Stimulated activated CD4-positive, alpha-beta T cell treated with anti-CD3 and anti-CD28 coated beads, TNF-alpha, amount 100 ng/mL, for 24 hours (primary cell): Measurements from ENCODE around the gene ITPA.
A peak's percentile ranks its signal among the peaks of the same experiment; 100 is the strongest.

Experiments used
- DNase-seq, 3 experiments: peaks; one replicate each; pipeline ENCODE4 v3.0.0-alpha.2; 2020; ENCODE audit warnings: low read depth in 3 of 3

The ITPA gene

GRCh38 chr20:3209257-3209945 lies at the start of gene ITPA:
TSS of gene ITPA (plus strand) at chr20:3209498. CDS start at chr20:3209552, 54 bp downstream.
- peak; percentile 39 to 63 (median 46) for DNase-seq

- no peak for DNase-seq
Observed at GRCh38 chr20:3160418-3160817, 48.9 kb upstream of the ITPA start.

- no peak for DNase-seq
Observed at GRCh38 chr20:3161316-3162079, 47.8 kb upstream of the ITPA start.

- DNase-seq: no peak
Observed at GRCh38 chr20:3162080-3162611, 47.2 kb upstream of the ITPA start.

GRCh38 chr20:3163099-3164042 lies 45.9 kb upstream of the ITPA start:
- no peak for DNase-seq

- no peak for DNase-seq
Observed at GRCh38 chr20:3164043-3164762, 45.1 kb upstream of the ITPA start.

- no peak for DNase-seq
Observed at GRCh38 chr20:3164763-3165410, 44.4 kb upstream of the ITPA start.

- DNase-seq: no peak
Observed at GRCh38 chr20:3165473-3166337, 43.6 kb upstream of the ITPA start.

- DNase-seq: no peak
Observed at GRCh38 chr20:3166338-3166912, 42.9 kb upstream of the ITPA start.

- DNase-seq: no peak
Observed at GRCh38 chr20:3166913-3167342, 42.4 kb upstream of the ITPA start.

- DNase-seq: no peak
Observed at GRCh38 chr20:3167738-3168078, 41.6 kb upstream of the ITPA start.

GRCh38 chr20:3168079-3168828 lies 41.0 kb upstream of the ITPA start:
- DNase-seq: no peak

GRCh38 chr20:3168829-3169590 lies 40.3 kb upstream of the ITPA start:
- DNase-seq: no peak

- DNase-seq: no peak
Observed at GRCh38 chr20:3171391-3172125, 37.7 kb upstream of the ITPA start.

- no peak for DNase-seq
Observed at GRCh38 chr20:3172126-3172932, 37.0 kb upstream of the ITPA start.

GRCh38 chr20:3172933-3173609 lies 36.2 kb upstream of the ITPA start, which contains the start of gene LZTS3:
TSS of gene LZTS3 (minus strand) at chr20:3173549. CDS start at chr20:3167163, 6,386 bp downstream.
- DNase-seq: peak; percentile 48 to 74 (median 50)
